ENCODE measurements around the gene WNT8A.

The WNT8A gene

DNA sequence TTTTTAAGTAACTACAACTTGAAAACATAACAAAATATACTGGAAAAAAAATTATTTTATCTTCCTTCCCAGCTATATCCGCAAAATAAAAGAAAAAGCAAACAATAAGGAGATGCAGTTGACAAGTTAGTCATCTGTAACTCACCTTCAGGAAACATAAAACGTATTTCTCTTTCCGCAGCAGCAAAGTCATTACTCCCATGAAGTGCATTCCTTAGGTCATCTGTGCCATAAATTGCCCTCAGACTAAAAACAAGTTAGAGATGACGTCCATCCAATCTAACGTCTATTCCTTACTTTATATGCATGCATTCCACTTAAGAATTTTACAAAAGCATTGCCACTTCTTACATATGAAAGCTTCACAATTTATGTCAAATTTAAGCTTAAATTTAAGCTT is 44.5 kb downstream of the WNT8A start:
- TF ChIP-seq POLR2A (IDR thresholded peaks at IDR 0.05; ENCODE audit: extremely low read depth, insufficient read length) (no peak), CTCF (IDR thresholded peaks at IDR 0.05; ENCODE audit: low read depth, low read length) (no peak), MYC (IDR thresholded peaks at IDR 0.05; ENCODE audit: low read depth, low read length) (no peak), MAX (IDR thresholded peaks at IDR 0.05; ENCODE audit: low read depth, low read length) (no peak)
- no peak overlapping the region for H3K4me3 ChIP-seq (ENCODE audit: low read depth, low read length)
- DNase-seq (ENCODE audit: low read depth), result no peak

DNA sequence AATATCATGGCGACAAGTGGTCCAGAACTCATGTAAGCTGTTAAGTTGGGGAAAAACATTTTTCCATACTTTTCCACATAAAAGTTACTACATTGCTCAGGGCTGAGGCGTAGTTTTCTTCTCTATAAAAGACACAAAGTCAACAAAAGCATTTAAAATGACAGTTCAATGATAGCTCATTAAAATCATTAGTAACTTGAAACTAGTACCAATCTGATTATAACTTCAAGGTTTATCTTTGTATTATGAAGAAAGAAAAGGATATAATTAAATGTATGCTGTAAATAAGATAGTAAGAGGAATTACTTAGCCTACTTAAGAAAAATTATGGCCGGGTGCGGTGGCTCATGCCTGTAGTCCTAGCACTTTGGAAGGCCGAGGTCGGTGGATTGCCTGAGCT is 45.5 kb downstream of the WNT8A start:
- TF ChIP-seq CTCF (IDR thresholded peaks at IDR 0.05; ENCODE audit: low read depth, low read length) (no peak), MAX (IDR thresholded peaks at IDR 0.05; ENCODE audit: low read depth, low read length) (no peak), POLR2A (IDR thresholded peaks at IDR 0.05; ENCODE audit: extremely low read depth, insufficient read length) (no peak), MYC (IDR thresholded peaks at IDR 0.05; ENCODE audit: low read depth, low read length) (no peak)
- no peak for DNase-seq (ENCODE audit: low read depth)
- no peak overlapping the region for H3K4me3 ChIP-seq (ENCODE audit: low read depth, low read length)

- H3K4me3 ChIP-seq (ENCODE audit: low read depth, low read length), result no peak overlapping the region
- no peak for TF ChIP-seq CTCF (IDR thresholded peaks at IDR 0.05; ENCODE audit: low read depth, low read length)
- no peak for DNase-seq (ENCODE audit: low read depth)
Observed at GRCh38 chr5:138132543-138132942, 48.7 kb downstream of the WNT8A start.

GRCh38 chr5:138138949-138139780 is 55.3 kb downstream of the WNT8A start, which contains the start of gene NME5:
Gene NME5, minus strand, starts transcription at chr5:138139428. Its CDS starts 648 bp downstream, at chr5:138138780.
- TF ChIP-seq POLR2A (IDR thresholded peaks at IDR 0.05; ENCODE audit: extremely low read depth, insufficient read length), result no peak
- H3K4me3 ChIP-seq (ENCODE audit: low read depth, low read length), result peak within 1 kb of the TSS; percentile 44
- DNase-seq (ENCODE audit: low read depth), result peak; percentile 49

DNA sequence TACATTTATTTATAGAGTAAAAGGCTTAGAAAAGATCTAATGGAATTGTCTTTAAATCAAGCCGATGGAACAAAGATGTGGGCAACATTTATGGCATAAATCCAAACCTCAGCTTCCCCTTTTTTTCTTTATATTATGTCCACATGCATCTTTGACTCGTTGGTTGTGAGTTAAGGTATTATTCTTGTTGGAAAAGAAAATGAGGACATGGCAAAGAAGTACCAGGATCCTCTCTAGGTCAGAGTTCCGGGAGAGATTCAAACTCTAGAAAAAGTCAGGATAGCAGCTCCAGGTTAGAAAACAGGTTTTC is 55.9 kb downstream of the WNT8A start:
- peak; percentile 63 for DNase-seq (ENCODE audit: low read depth)

DNA sequence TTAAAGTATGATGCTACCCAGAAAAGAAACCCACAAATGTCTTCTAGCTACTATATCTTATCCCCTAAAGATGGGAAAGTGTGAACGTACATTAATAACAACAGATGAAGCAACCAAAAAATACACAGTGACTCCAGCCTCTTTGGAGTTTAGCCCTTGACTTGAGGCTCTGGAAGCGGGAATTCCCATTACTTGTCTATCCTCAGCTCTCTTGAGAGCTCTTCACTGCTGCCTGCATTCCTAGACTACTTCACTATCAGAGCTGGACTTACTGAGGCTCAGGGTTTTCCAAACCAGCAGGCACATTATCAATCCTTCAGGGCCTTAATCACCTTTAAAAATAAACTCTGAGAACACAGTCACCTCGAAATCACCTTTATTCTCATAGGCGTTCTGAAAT is 56.4 kb downstream of the WNT8A start:
- no peak for DNase-seq (ENCODE audit: low read depth)
- TF ChIP-seq POLR2A (IDR thresholded peaks at IDR 0.05; ENCODE audit: extremely low read depth, insufficient read length) (no peak), MAX (IDR thresholded peaks at IDR 0.05; ENCODE audit: low read depth, low read length) (no peak), MYC (IDR thresholded peaks at IDR 0.05; ENCODE audit: low read depth, low read length) (no peak), CTCF (IDR thresholded peaks at IDR 0.05; ENCODE audit: low read depth, low read length) (no peak)
- no peak overlapping the region for H3K4me3 ChIP-seq (ENCODE audit: low read depth, low read length)

More for the DNA sequence above, 55.9 kb downstream of the WNT8A start:
- TF ChIP-seq POLR2A (IDR thresholded peaks at IDR 0.05; ENCODE audit: extremely low read depth, insufficient read length) (no peak), CTCF (IDR thresholded peaks at IDR 0.05; ENCODE audit: low read depth, low read length) (no peak), MYC (IDR thresholded peaks at IDR 0.05; ENCODE audit: low read depth, low read length) (no peak)
- H3K4me3 ChIP-seq (ENCODE audit: low read depth, low read length), result no peak overlapping the region
